ENCODE data around the gene TMEM231.
"Not testable (repeated sequence)": the region's sequence is repeated elsewhere in the genome, so short reads cannot be mapped to it uniquely, and the experiment has no call there.

DNA sequence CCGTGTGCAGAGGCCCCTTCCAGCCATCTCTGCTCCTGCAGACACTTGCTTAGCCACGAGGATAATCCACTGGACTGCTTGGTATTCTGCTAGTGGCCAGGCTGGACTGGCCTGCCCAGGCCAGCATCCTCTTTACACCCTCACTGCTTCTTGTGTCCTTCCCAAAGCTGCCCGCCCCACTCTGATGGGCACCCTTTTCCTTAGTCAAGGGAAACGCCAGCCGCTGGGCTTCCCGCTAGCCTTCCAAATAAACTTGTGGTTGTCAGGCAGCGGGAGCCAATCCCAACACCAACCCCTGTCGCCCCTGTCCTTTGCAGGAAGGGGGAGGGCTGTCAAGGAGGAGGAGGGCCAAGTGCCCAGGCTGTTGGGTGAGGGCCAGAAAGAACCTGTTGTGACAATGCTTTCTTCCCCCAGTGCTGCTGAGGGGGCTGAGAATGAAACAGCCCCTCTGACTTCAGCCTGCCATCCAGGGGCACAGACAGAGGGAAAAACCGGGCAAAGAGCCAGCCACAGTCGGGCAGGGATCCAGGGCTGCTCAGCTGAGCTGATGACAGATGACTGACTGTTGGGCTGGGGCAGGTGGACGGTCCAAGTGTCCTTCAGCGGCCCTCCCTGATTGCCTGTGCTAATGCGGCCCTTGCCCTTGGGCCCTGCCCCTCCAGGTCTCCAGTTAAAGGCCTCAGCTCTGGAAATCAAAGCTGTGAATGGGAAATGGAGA, 57.3 kb downstream of the TMEM231 start:
- TF ChIP-seq, protein P1, sequence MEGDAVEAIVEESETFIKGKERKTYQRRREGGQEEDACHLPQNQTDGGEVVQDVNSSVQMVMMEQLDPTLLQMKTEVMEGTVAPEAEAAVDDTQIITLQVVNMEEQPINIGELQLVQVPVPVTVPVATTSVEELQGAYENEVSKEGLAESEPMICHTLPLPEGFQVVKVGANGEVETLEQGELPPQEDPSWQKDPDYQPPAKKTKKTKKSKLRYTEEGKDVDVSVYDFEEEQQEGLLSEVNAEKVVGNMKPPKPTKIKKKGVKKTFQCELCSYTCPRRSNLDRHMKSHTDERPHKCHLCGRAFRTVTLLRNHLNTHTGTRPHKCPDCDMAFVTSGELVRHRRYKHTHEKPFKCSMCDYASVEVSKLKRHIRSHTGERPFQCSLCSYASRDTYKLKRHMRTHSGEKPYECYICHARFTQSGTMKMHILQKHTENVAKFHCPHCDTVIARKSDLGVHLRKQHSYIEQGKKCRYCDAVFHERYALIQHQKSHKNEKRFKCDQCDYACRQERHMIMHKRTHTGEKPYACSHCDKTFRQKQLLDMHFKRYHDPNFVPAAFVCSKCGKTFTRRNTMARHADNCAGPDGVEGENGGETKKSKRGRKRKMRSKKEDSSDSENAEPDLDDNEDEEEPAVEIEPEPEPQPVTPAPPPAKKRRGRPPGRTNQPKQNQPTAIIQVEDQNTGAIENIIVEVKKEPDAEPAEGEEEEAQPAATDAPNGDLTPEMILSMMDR (conservative IDR thresholded peaks at IDR 0.05 in 1 of 2, IDR thresholded peaks at IDR 0.05 in 1 of 2; ENCODE audit: extremely low read depth in 1 of 2, insufficient read depth in 1 of 2, low read depth in 1 of 2, low read length in 2 of 2), result not testable (repeated sequence)
- not testable (repeated sequence) for TF ChIP-seq EZH2 (IDR thresholded peaks at IDR 0.05; ENCODE audit: borderline replicate concordance, low read length)

Measured in mammary epithelial cell (primary cell).